ENCODE measurements around the gene RDX.

GRCh38 chr11:110261195-110262071, 35.0 kb downstream of the RDX start:
- no peak for TF ChIP-seq CTCF (IDR thresholded peaks at IDR 0.05 in 2 of 3, conservative IDR thresholded peaks at IDR 0.05 in 1 of 3; ENCODE audit: borderline replicate concordance in 1 of 3, insufficient read depth in 1 of 3, low read depth in 2 of 3, low read length in 2 of 3)
- no peak for TF ChIP-seq CBX3 (IDR thresholded peaks at IDR 0.05; ENCODE audit: low read depth)
- TF ChIP-seq RAD21 (IDR thresholded peaks at IDR 0.05; ENCODE audit: low read depth), result no peak
- no peak for TF ChIP-seq ZFX (IDR thresholded peaks at IDR 0.05)
